OCI-LY3 (cell line): ENCODE measurements around the gene TMED7.

Source experiments
- H2AFZ ChIP-seq: fragments of 200-600, 300-600 bp; shearing (Covaris generic); 2 replicates; pipeline ENCODE4 v1.6.0; 2014; ENCODE audit warnings: antibody characterized with exemption, low read depth, low read length
- H3K27ac ChIP-seq: fragments of 200-600, 300-600 bp; sonication (generic); 2 replicates; pipeline ENCODE4 v1.5.1; 2014; ENCODE audit warnings: mild to moderate bottlenecking, low read length, moderate library complexity, mixed read lengths
- H3K27me3 ChIP-seq: fragments of 200-600, 300-600 bp; sonication (generic); 2 replicates; pipeline ENCODE4 v1.6.1; 2014; ENCODE audit warnings: low read depth, low read length, mixed read lengths
- H3K36me3 ChIP-seq: fragments of 200-600, 300-600 bp; sonication (generic); replicated peaks from 2 replicates; pipeline ENCODE3; 2014; ENCODE audit warnings: low read depth, low read length, mixed read lengths
- H3K4me1 ChIP-seq: fragments of 300-600, 200-600 bp; sonication (generic); 2 replicates; pipeline ENCODE4 v1.6.1; 2014; ENCODE audit warnings: low read length, mixed read lengths
- H3K4me2 ChIP-seq: fragments of 200-600, 300-600 bp; sonication (generic); 2 replicates; pipeline ENCODE4 v1.6.1; 2014; ENCODE audit warnings: low read length, mixed read lengths
- H3K4me3 ChIP-seq: fragments of 300-600, 200-600 bp; sonication (generic); 2 replicates; pipeline ENCODE4 v1.5.1; 2014; ENCODE audit warnings: antibody characterized with exemption, mild to moderate bottlenecking, low read length, moderate library complexity
- H3K79me2 ChIP-seq: fragments of 300-600, 200-600 bp; shearing (Covaris generic); 2 replicates; pipeline ENCODE4 v1.6.1; 2014; ENCODE audit warnings: mild to moderate bottlenecking, low read length, mixed read lengths
- H3K9ac ChIP-seq: fragments of 300-600, 200-600 bp; shearing (Covaris generic); 2 replicates; pipeline ENCODE4 v1.6.0; 2014; ENCODE audit warnings: mild to moderate bottlenecking, low read length, moderate library complexity
- H3K9me3 ChIP-seq: fragments of 200-600, 300-600 bp; shearing (Covaris generic); 2 replicates; pipeline ENCODE4 v1.6.1; 2014; ENCODE audit warnings: low read length, mixed read lengths; ENCODE audit not compliant: insufficient read depth
- H4K20me1 ChIP-seq: fragments of 200-600, 300-600 bp; sonication (generic); 2 replicates; pipeline ENCODE4 v1.6.1; 2016; ENCODE audit warnings: low read length, mixed read lengths; ENCODE audit not compliant: insufficient read depth
- EZH2phosphoT487 ChIP-seq: fragments of 200-600 bp; shearing (Covaris generic); IDR thresholded peaks from 2 replicates; pipeline ENCODE4 v1.6.1; 2018; ENCODE audit warnings: antibody characterized with exemption, mixed run types, low read depth
- TF ChIP-seq, protein P1 (sequence below): fragments of 200-600, 300-600 bp; sonication (generic); IDR thresholded peaks from 2 replicates; pipeline ENCODE4 v1.5.1; 2014; ENCODE audit warnings: antibody characterized with exemption, low read length, low read depth

TMED7 gene

DNA sequence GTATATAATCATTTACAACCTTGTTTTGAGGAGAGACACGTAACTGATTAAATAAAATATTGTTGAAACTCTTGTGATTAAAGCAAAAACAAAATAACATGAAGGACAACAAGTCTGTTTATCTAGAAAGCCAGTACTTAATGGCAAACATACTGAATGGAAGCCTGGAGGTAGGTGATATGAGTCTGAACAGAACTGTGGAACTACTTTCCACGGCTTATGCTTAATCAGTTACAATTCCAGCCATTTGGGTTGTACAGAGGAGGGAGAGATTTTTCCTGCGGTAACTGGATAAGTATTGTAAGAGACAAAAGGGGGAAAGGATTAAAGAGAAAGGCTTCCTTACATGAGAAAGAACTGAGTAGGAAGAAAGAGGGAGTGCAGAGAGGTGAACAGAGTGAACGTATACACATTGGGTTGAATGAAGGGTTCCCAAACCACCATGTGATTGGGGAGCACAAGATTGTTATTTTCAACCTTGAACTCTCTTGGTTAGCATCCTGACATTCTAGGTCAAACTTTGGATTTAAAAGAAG lies 4.4 kb downstream of the TMED7 start:
- Histone ChIP-seq H2AFZ (no peak overlapping the region), H3K27me3 (no peaks in the 10 kb centered on the region), H3K4me1 (peaks cover 20% of the 10 kb centered on the region), H3K27ac (no peak overlapping the region), H4K20me1 (peaks cover 36% of the 10 kb centered on the region), H3K9ac (no peak overlapping the region), H3K4me2 (no peak overlapping the region), H3K79me2 (peaks cover 50% of the 10 kb centered on the region), H3K9me3 (no peaks in the 10 kb centered on the region), H3K4me3 (no peak overlapping the region), H3K36me3 (peaks cover 25% of the 10 kb centered on the region)
- TF ChIP-seq, protein P1, sequence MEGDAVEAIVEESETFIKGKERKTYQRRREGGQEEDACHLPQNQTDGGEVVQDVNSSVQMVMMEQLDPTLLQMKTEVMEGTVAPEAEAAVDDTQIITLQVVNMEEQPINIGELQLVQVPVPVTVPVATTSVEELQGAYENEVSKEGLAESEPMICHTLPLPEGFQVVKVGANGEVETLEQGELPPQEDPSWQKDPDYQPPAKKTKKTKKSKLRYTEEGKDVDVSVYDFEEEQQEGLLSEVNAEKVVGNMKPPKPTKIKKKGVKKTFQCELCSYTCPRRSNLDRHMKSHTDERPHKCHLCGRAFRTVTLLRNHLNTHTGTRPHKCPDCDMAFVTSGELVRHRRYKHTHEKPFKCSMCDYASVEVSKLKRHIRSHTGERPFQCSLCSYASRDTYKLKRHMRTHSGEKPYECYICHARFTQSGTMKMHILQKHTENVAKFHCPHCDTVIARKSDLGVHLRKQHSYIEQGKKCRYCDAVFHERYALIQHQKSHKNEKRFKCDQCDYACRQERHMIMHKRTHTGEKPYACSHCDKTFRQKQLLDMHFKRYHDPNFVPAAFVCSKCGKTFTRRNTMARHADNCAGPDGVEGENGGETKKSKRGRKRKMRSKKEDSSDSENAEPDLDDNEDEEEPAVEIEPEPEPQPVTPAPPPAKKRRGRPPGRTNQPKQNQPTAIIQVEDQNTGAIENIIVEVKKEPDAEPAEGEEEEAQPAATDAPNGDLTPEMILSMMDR: no peak
- no peak for TF ChIP-seq EZH2phosphoT487

DNA sequence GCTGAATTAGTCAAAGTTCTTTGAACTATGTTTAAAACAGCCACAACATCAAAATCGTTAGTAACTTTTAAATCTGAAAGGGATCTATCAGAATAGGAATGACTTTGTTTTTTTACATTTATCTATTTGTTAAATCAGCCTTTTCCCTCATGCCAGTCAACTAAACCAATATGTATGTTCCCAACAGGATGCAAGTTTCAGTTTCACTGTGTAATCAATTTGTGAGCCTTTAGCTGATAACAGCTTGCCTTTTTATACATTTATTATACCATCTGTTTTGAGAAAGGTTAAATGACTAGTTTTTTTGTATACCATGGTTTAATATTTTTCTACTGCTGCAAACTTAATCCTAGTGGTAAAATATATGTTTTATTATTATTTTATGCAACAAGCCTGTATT lies 8.9 kb downstream of the TMED7 start:
- Histone ChIP-seq H3K4me3 (no peak overlapping the region), H3K79me2 (peaks cover 10% of the 10 kb centered on the region), H3K36me3 (peaks cover 52% of the 10 kb centered on the region), H4K20me1 (peaks cover 18% of the 10 kb centered on the region), H3K9ac (no peak overlapping the region), H3K4me2 (no peak overlapping the region), H3K4me1 (peaks cover 10% of the 10 kb centered on the region), H2AFZ (no peak overlapping the region), H3K27me3 (no peaks in the 10 kb centered on the region), H3K27ac (no peak overlapping the region), H3K9me3 (no peaks in the 10 kb centered on the region)
- no peak for TF ChIP-seq EZH2phosphoT487
- TF ChIP-seq, protein P1: no peak

DNA sequence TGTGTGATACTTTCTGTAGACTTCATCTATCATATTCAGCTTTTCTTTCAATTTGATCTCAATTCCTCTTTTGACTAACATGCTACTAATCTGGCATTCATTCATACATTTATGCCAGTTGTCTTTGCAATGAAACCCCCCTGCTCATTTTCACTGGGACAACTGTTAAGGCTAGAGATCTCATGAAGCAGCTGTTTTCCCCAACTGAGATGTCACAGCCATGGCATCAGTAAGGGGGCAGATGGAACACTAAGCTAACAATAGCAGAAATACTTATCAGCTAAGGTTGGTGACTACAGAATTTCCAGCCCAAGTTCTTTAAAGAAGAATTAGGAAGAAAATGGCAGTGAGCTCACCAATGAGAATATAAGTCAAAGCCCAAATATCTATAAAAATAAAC lies 9.4 kb downstream of the TMED7 start:
- peaks cover 10% of the 10 kb centered on the region for H3K4me1 ChIP-seq
- peaks cover 52% of the 10 kb centered on the region for H3K36me3 ChIP-seq
- 0 out of 2 replicates have a peak overlapping the region, but pooled peaks have one; percentile 11 for H3K4me2 ChIP-seq
- TF ChIP-seq EZH2phosphoT487: no peak
- TF ChIP-seq, protein P1: no peak
- H3K27ac ChIP-seq: no peak overlapping the region
- H3K79me2 ChIP-seq: peaks cover 6% of the 10 kb centered on the region
- peaks cover 15% of the 10 kb centered on the region for H4K20me1 ChIP-seq
- H3K9ac ChIP-seq: no peak overlapping the region
- H3K27me3 ChIP-seq: no peaks in the 10 kb centered on the region
- no peak overlapping the region for H3K4me3 ChIP-seq
- no peaks in the 10 kb centered on the region for H3K9me3 ChIP-seq
- H2AFZ ChIP-seq: no peak overlapping the region

DNA sequence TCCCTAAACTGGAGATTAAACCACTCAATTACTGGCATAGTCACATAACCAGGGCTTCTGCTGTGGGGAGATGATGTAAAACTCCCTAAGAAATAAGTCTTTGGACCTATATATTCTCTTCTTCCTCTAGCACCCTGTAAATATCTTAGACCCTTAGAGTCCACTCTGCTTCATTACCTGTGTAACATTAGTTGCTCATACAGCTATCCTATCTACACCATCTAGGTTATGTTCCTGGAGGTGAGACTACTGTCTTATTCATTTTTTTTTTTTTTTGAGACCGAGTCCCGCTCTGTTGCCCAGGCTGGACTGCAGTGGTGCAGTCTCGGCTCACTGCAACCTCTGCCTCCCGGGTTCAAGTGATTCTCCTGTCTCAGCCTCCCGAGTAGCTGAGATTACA lies 14.0 kb downstream of the TMED7 start:
- H2AFZ ChIP-seq: no peak overlapping the region
- peaks cover 6% of the 10 kb centered on the region; the same call in 1 of the 2 replicates for H4K20me1 ChIP-seq
- no peak overlapping the region for H3K27ac ChIP-seq
- no peaks in the 10 kb centered on the region for H3K79me2 ChIP-seq
- H3K27me3 ChIP-seq: no peaks in the 10 kb centered on the region
- H3K4me2 ChIP-seq: no peak overlapping the region
- no peaks in the 10 kb centered on the region for H3K9me3 ChIP-seq
- TF ChIP-seq EZH2phosphoT487: no peak
- TF ChIP-seq, protein P1: no peak
- H3K36me3 ChIP-seq: peaks cover 31% of the 10 kb centered on the region
- H3K4me1 ChIP-seq: peaks cover 8% of the 10 kb centered on the region
- H3K4me3 ChIP-seq: no peak overlapping the region
- H3K9ac ChIP-seq: no peak overlapping the region
